ENCODE data around the gene ATP6V1F.

GRCh38 chr7:128842674-128843641, 19.7 kb upstream of the ATP6V1F start:
- no peak for TF ChIP-seq FOXM1 (IDR thresholded peaks at IDR 0.05; ENCODE audit: borderline replicate concordance)
- TF ChIP-seq CTBP1 (IDR thresholded peaks at IDR 0.05; ENCODE audit: borderline replicate concordance) = no peak
- TF ChIP-seq FOXA1 (IDR thresholded peaks at IDR 0.05) = no peak
- no peak for TF ChIP-seq PKNOX1 (IDR thresholded peaks at IDR 0.05)
- no peak for TF ChIP-seq TARDBP (IDR thresholded peaks at IDR 0.05)
- no peak for TF ChIP-seq SP1 (IDR thresholded peaks at IDR 0.05)
- TF ChIP-seq BHLHE40 (IDR thresholded peaks at IDR 0.05; ENCODE audit: borderline replicate concordance) = no peak
- TF ChIP-seq L3MBTL2 (conservative IDR thresholded peaks at IDR 0.05) = no peak
- no peak for TF ChIP-seq ZNF384 (IDR thresholded peaks at IDR 0.05)
- no peak for TF ChIP-seq ELF4 (IDR thresholded peaks at IDR 0.05)
